Activated CD4-positive, alpha-beta T cell treated with anti-CD3 and anti-CD28 coated beads, Interleukin-2, Interleukin-4, amounts not matched to agents 100 ng/mL and 50 ng/mL, durations not matched to agents 16 hours and 8 hours (primary cell): ENCODE measurements around the gene ELMO1.

Experiments
- DNase-seq: peaks from one replicate; pipeline ENCODE4 v3.0.0-alpha.2; 2020; ENCODE audit warnings: low spot score

Gene ELMO1

GRCh38 chr7:37408291-37409228 is 40.1 kb downstream of the ELMO1 start:
- DNase-seq, result peak; percentile 55

GRCh38 chr7:37405603-37406122 is 43.0 kb downstream of the ELMO1 start:
- no peak for DNase-seq

- DNase-seq, result no peak
These were observed 43.5 kb downstream of the ELMO1 start for GRCh38 chr7:37405128-37405527.

- DNase-seq, result no peak
These were observed 48.7 kb downstream of the ELMO1 start for GRCh38 chr7:37399876-37400421.

GRCh38 chr7:37398403-37398802 is 50.3 kb downstream of the ELMO1 start:
- no peak for DNase-seq

- peak; percentile 39 for DNase-seq
These were observed 52.9 kb downstream of the ELMO1 start for GRCh38 chr7:37395618-37396259.

- no peak for DNase-seq
These were observed 54.5 kb downstream of the ELMO1 start for GRCh38 chr7:37394158-37394557.

GRCh38 chr7:37393476-37393875 is 55.2 kb downstream of the ELMO1 start:
- DNase-seq, result no peak

- DNase-seq, result no peak
These were observed 56.0 kb downstream of the ELMO1 start for GRCh38 chr7:37392673-37393017.

- no peak for DNase-seq
These were observed 56.6 kb downstream of the ELMO1 start for GRCh38 chr7:37391791-37392672.

- no peak for DNase-seq
These were observed 58.5 kb downstream of the ELMO1 start for GRCh38 chr7:37390114-37390513.

- DNase-seq, result no peak
These were observed 59.9 kb downstream of the ELMO1 start for GRCh38 chr7:37388811-37389210.

GRCh38 chr7:37385787-37386186 is 62.9 kb downstream of the ELMO1 start:
- DNase-seq, result no peak

- DNase-seq, result no peak
These were observed 66.0 kb downstream of the ELMO1 start for GRCh38 chr7:37382546-37383088.

GRCh38 chr7:37380831-37381230 is 67.8 kb downstream of the ELMO1 start:
- DNase-seq, result no peak

GRCh38 chr7:37379546-37380277 is 69.0 kb downstream of the ELMO1 start:
- DNase-seq, result no peak

GRCh38 chr7:37377231-37377630 is 71.4 kb downstream of the ELMO1 start:
- DNase-seq, result peak; percentile 52

GRCh38 chr7:37376386-37376785 is 72.3 kb downstream of the ELMO1 start:
- DNase-seq, result peak; percentile 82

GRCh38 chr7:37372750-37373149 is 75.9 kb downstream of the ELMO1 start:
- DNase-seq, result no peak

- DNase-seq, result peak; percentile 44
These were observed 76.9 kb downstream of the ELMO1 start for GRCh38 chr7:37371755-37372154.

GRCh38 chr7:37369906-37370305 is 78.8 kb downstream of the ELMO1 start:
- no peak for DNase-seq
